HG03064 (cell line): ENCODE measurements around the gene SLC40A1.

Experiments
- ATAC-seq: cut with Tn5 transposase; IDR thresholded peaks from one replicate; pipeline ENCODE4 v1.9.1; 2021; ENCODE audit warnings: low read depth; ENCODE audit not compliant: unreplicated experiment

SLC40A1 gene

GRCh38 chr2:189542145-189542882 lies 38.3 kb downstream of the SLC40A1 start:
- ATAC-seq: no peak

GRCh38 chr2:189541591-189541990 lies 39.0 kb downstream of the SLC40A1 start:
- ATAC-seq: no peak

GRCh38 chr2:189540551-189540950 lies 40.0 kb downstream of the SLC40A1 start:
- no peak for ATAC-seq

GRCh38 chr2:189538402-189538801 lies 42.2 kb downstream of the SLC40A1 start:
- no peak for ATAC-seq

GRCh38 chr2:189536830-189537229 lies 43.8 kb downstream of the SLC40A1 start:
- no peak for ATAC-seq

GRCh38 chr2:189534854-189535832 lies 45.4 kb downstream of the SLC40A1 start:
- ATAC-seq: no peak

- ATAC-seq: no peak
Observed at GRCh38 chr2:189533288-189534035, 47.1 kb downstream of the SLC40A1 start.

GRCh38 chr2:189530965-189531637 lies 49.5 kb downstream of the SLC40A1 start:
- no peak for ATAC-seq

- no peak for ATAC-seq
Observed at GRCh38 chr2:189528617-189529016, 52.0 kb downstream of the SLC40A1 start.

- no peak for ATAC-seq
Observed at GRCh38 chr2:189527812-189528592, 52.6 kb downstream of the SLC40A1 start.

- no peak for ATAC-seq
Observed at GRCh38 chr2:189527041-189527750, 53.4 kb downstream of the SLC40A1 start.

- no peak for ATAC-seq
Observed at GRCh38 chr2:189526241-189526640, 54.3 kb downstream of the SLC40A1 start.

- ATAC-seq: no peak
Observed at GRCh38 chr2:189524746-189525145, 55.8 kb downstream of the SLC40A1 start.

GRCh38 chr2:189522435-189523151 lies 58.0 kb downstream of the SLC40A1 start:
- ATAC-seq: no peak

- ATAC-seq: no peak
Observed at GRCh38 chr2:189521699-189522434, 58.7 kb downstream of the SLC40A1 start.

- no peak for ATAC-seq
Observed at GRCh38 chr2:189519631-189520387, 60.8 kb downstream of the SLC40A1 start.
